HG02759 (cell line): ENCODE data around the gene CNTNAP5.

Experiments
- ATAC-seq: cut with Tn5 transposase; IDR thresholded peaks from one replicate; pipeline ENCODE4 v1.9.1; 2021; ENCODE audit warnings: mild to moderate bottlenecking, moderate library complexity; ENCODE audit not compliant: unreplicated experiment

The CNTNAP5 gene

GRCh38 chr2:124053796-124054195 is 28.7 kb downstream of the CNTNAP5 start:
- ATAC-seq = no peak

- no peak for ATAC-seq
Measured at GRCh38 chr2:124063596-124063995, 38.5 kb downstream of the CNTNAP5 start.

GRCh38 chr2:124065636-124066035 is 40.5 kb downstream of the CNTNAP5 start:
- no peak for ATAC-seq

GRCh38 chr2:124066776-124067175 is 41.7 kb downstream of the CNTNAP5 start:
- ATAC-seq = no peak

- no peak for ATAC-seq
Measured at GRCh38 chr2:124079045-124079444, 54.0 kb downstream of the CNTNAP5 start.

DNA sequence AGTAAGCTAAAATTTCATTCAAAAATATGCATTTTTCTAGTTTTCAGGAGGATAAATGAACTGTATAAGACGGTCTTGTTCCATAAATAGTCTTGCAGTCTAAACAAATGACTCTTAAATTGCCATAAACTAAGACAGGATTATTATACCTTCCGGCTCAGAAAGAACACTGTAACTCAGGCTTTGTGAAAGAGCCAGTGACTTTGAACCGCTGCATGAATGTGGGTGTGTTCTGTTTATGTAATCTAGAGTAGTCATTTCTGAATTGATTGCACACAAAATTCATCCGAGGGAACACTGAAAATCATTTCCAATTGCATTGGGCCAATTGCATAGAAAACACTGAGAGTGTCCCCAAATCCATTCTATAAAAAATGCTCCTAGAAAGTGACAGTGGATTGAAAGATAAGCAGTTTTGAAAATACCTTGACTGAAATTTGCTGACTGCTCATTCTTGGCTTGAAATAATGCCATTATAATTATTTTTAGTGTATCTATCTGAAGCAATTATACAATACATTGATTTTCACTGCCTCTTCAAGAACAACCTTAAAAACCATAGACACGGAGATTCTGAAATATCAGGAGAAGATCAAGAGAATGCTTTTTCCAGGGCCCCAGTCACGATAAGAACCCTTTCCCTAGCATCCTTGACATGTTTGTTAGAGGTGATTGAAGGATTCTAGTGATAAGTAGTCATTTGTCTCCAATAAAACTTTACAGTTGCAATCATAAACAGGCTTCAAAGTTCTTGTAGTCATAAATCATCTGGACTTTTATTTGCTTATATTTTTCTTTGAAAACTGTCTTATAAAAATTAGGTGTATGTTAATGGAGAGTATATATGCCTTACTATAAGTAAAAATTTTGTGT is 55.4 kb downstream of the CNTNAP5 start:
- no peak for ATAC-seq

GRCh38 chr2:124081154-124081716 is 56.1 kb downstream of the CNTNAP5 start:
- ATAC-seq = no peak

GRCh38 chr2:124088616-124089015 is 63.5 kb downstream of the CNTNAP5 start:
- no peak for ATAC-seq

GRCh38 chr2:124091721-124092120 is 66.6 kb downstream of the CNTNAP5 start:
- ATAC-seq = no peak

DNA sequence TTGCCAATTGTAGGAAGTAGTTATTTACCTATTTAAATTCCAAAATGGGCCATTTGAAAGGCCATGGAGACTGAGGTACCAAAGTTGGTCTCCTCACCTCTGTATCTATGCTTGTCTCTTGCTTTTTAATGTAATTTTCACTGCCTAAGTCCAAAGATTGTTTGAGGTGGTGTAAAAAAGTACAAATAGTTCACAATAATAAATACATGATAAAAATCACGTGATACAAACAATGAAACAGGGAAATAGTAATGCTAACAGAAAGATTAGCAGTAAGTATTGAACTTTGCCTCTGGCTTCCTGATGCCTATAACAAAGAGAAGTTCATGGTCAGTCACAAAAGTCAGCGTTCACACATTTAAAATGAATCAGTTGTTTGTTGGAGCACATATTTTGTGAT is 67.6 kb downstream of the CNTNAP5 start:
- ATAC-seq = no peak

DNA sequence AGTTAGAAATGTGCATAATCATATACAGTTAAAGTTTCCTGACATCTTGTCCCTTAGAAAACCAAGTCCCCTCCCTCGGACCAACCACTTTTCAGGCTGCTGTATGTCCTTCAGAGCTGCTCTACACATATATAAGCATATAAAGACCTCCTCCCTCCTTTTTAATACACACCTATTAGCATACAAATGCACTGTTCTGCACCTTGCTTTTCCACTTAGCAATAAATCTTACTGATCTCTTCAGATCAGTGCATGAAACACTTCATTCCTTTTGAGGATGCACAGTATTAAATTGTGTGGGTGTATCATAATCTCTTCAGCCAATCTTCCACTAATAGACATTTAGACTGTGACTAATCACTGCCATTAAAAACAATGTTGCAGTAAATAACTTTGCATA is 79.8 kb downstream of the CNTNAP5 start:
- ATAC-seq = no peak

DNA sequence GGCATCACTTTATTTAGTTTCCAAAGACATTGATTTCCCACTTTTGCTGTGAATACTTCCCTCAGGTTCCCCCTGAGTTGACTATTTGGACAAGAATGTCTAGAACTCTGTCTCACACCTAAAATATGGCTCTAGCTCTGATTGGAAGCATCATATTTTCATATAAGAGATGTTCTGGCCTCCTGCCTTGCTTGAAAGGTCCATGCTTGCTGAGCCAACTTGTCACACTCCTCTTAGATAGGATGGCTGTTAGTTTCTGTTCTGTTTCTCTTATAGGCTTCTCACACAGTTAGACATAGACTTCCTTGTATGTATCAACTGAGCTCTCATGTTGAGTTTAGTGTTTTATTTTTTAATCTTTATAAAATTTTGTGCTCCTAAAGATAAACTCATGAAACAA is 87.1 kb downstream of the CNTNAP5 start:
- ATAC-seq = no peak

- no peak for ATAC-seq
Measured at GRCh38 chr2:124112966-124113365, 87.9 kb downstream of the CNTNAP5 start.

DNA sequence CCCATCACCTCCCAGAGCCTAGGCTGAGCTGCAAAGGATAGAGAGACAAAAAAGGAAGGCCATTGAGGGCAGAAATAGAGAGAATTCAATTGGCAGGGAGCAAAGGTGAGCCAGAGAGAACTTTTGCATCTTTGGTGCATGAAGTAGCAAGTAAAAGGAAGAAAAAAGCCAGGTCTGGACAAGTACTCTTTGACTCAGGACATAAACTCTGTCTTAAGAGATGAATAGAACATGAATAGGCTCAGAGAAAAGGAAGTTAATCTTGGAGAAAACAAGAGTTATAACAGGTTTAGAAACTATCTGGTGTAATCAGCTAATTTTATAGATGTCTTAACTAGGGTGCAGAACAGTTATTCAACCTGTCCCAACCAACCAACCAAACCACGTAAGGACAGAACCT is 95.2 kb downstream of the CNTNAP5 start:
- ATAC-seq = no peak

DNA sequence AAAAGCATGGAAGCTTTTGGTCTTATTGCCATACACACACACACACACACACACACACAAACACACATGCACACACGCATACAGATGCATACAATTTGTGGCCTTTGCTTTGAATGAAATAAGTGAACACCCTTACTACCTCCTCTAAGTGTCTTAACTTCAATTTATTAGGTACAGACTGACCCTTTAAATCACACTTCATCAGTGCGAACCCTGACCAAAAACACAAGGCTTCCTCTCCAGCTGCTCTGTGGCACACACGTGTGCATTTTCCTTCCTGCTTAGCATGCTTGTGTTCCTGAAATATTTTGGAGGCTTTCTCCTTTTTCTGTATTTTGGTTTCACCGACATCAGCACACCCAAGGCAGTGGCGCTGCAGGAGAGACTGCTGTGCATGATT is 96.0 kb downstream of the CNTNAP5 start:
- ATAC-seq = no peak

- ATAC-seq = no peak
Measured at GRCh38 chr2:124121760-124122275, 96.7 kb downstream of the CNTNAP5 start.

GRCh38 chr2:124122340-124122739 is 97.3 kb downstream of the CNTNAP5 start:
- no peak for ATAC-seq

DNA sequence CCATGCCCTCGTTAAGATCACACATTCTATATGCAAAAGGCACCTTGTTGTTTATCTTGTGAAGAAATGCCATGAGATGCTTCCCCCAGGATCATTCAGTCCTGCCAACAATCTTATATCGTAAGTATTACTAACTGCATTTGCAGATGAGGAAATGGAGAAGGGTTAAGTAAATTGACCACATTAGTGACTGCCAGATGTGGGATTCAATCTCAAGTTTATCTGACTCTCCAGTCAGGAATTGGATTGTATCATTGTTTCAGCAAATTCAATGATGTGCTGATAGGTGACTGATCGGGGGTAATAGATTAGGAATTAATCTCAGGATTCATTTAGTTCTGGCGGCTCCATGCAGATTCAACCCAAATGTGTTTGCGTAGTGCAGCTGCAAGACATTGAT is 106.2 kb downstream of the CNTNAP5 start:
- no peak for ATAC-seq

- no peak for ATAC-seq
Measured at GRCh38 chr2:124136110-124136509, 111.0 kb downstream of the CNTNAP5 start.

GRCh38 chr2:124138076-124138475 is 113.0 kb downstream of the CNTNAP5 start:
- ATAC-seq = no peak

DNA sequence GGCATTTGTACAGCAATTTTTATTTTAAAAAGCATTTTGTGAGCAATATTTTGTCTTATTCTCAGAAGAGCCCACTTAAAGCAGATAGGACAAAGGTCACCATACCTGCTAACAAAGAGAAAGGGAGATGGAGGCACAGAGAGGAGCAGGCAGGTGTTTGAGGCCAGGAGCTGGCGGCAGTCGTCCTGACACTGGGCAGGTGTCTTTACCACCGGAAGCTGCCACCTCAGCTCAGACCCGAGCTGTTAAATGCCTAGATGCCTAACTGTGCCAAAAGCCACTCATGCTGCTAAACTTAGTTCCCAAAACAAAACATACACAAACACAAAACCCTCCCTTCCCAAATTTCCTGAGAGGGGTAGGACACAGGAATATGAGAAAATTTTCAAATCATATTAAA is 120.9 kb downstream of the CNTNAP5 start:
- ATAC-seq = no peak

DNA sequence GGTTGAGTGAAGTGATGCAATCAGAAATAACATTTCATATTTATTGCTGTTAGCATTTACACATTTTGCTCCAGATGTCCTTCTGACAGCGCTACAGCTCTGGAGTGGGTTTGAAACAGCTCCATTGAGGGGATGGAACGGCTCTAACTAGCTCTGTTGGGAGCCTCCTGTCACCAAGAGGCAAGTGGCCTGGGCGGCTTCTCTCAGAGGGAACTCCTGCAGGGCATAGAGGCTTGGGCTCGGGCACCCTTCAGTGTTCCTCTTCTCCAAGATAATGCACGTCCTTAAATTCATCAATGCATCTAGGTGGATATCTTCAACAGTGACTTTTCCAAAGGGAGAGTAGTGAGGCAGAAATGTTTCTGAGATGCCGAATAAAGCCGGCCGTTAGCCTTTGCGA is 122.5 kb downstream of the CNTNAP5 start:
- no peak for ATAC-seq
